WTC11 (cell line): Measurements from ENCODE around the gene ATP13A1. TPM values are rescaled to one million over a fixed set of nuclear protein-coding genes. Genes with fewer than 3 reads are reported as not detected.
A peak's percentile ranks its signal among the peaks of the same experiment; 100 is the strongest.

Source experiments
- ATAC-seq: fragments of 200-7000 bp; cut with Tn5 transposase; 2 replicates; pipeline ENCODE4 v1.10.0; 2021; ENCODE audit warnings: mild to moderate bottlenecking, moderate library complexity
- CTCF ChIA-PET: fragments of 300-600 bp; sonication (Branson Sonifier 250); formaldehyde crosslinking; loops from one replicate; lab custom pipeline; 2021; ENCODE audit warnings: antibody characterized with exemption; lab: Charles Lee
- POLR2A ChIA-PET: fragments of 350-600 bp; sonication (Branson Sonifier 250); formaldehyde crosslinking; loops from one replicate; lab custom pipeline; 2021; ENCODE audit warnings: antibody characterized with exemption; lab: Charles Lee
- DNase-seq: peaks from one replicate; pipeline ENCODE4 v3.0.0; 2021; ENCODE audit warnings: low spot score
- H3K27ac Mint-ChIP-seq: 2 replicates; pipeline ENCODE4 v1.8.0; 2021; ENCODE audit warnings: mixed read lengths
- H3K27me3 Mint-ChIP-seq: 2 replicates; pipeline ENCODE4 v1.8.0; 2021; ENCODE audit warnings: low read depth, mild to moderate bottlenecking, moderate library complexity, mixed read lengths
- H3K36me3 Mint-ChIP-seq: 2 replicates; pipeline ENCODE4 v1.8.0; 2021; ENCODE audit warnings: mixed read lengths
- H3K4me1 Mint-ChIP-seq: 2 replicates; pipeline ENCODE4 v1.8.0; 2022; ENCODE audit warnings: mixed read lengths
- H3K4me3 Mint-ChIP-seq: 2 replicates; pipeline ENCODE4 v1.8.0; 2021; ENCODE audit warnings: mild to moderate bottlenecking, moderate library complexity, mixed read lengths
- H3K9me3 Mint-ChIP-seq: 2 replicates; pipeline ENCODE4 v1.8.0; 2021; ENCODE audit warnings: mixed read lengths
- CREM ChIP-seq: sonication (generic); formaldehyde crosslinking; IDR thresholded peaks from 2 replicates; pipeline ENCODE4 v1.8.1; 2022; ENCODE audit warnings: mild to moderate bottlenecking, missing genetic modification reagents, moderate library complexity
- ETV6 ChIP-seq: sonication (generic); formaldehyde crosslinking; IDR thresholded peaks from 2 replicates; pipeline ENCODE4 v1.8.1; 2022; ENCODE audit warnings: mild to moderate bottlenecking, missing genetic modification reagents
- GABPB1 ChIP-seq: sonication (generic); formaldehyde crosslinking; IDR thresholded peaks from 2 replicates; pipeline ENCODE4 v1.8.1; 2023; ENCODE audit warnings: mild to moderate bottlenecking, missing genetic modification reagents
- GTF2I ChIP-seq: fragments of 250-450 bp; sonication (Bioruptor Pico); conservative IDR thresholded peaks from 2 replicates; pipeline ENCODE4 v1.4.0; 2021; ENCODE audit warnings: mild to moderate bottlenecking
- MYBL2 ChIP-seq: sonication (generic); formaldehyde crosslinking; IDR thresholded peaks from 2 replicates; pipeline ENCODE4 v1.8.1; 2023; ENCODE audit warnings: mild to moderate bottlenecking, moderate library complexity, missing genetic modification reagents
- NFYB ChIP-seq: sonication (generic); formaldehyde crosslinking; conservative IDR thresholded peaks from 2 replicates; pipeline ENCODE4 v1.8.0; 2022; ENCODE audit warnings: low read depth, missing genetic modification reagents
- OVOL2 ChIP-seq: fragments of 250-450 bp; sonication (Bioruptor Pico); IDR thresholded peaks from 2 replicates; pipeline ENCODE4 v1.9.0; 2021; ENCODE audit warnings: mild to moderate bottlenecking, borderline replicate concordance
- PRRX2 ChIP-seq: fragments of 250-450 bp; sonication (Bioruptor Pico); IDR thresholded peaks from 2 replicates; pipeline ENCODE4 v1.8.0; 2021; ENCODE audit warnings: mild to moderate bottlenecking
- RELA ChIP-seq: sonication (generic); formaldehyde crosslinking; IDR thresholded peaks from 2 replicates; pipeline ENCODE4 v1.8.1; 2022; ENCODE audit warnings: missing genetic modification reagents, mild to moderate bottlenecking, borderline replicate concordance
- SP1 ChIP-seq: sonication (generic); formaldehyde crosslinking; conservative IDR thresholded peaks from 2 replicates; pipeline ENCODE4 v1.8.1; 2022; ENCODE audit warnings: missing genetic modification reagents
- TEAD1 ChIP-seq: sonication (generic); formaldehyde crosslinking; IDR thresholded peaks from 2 replicates; pipeline ENCODE4 v1.8.0; 2022; ENCODE audit warnings: mild to moderate bottlenecking, missing genetic modification reagents
- TP53 ChIP-seq: sonication (generic); formaldehyde crosslinking; IDR thresholded peaks from 2 replicates; pipeline ENCODE4 v1.8.1; 2023; ENCODE audit warnings: mild to moderate bottlenecking, missing genetic modification reagents
- ZNF121 ChIP-seq: sonication (generic); formaldehyde crosslinking; IDR thresholded peaks from 2 replicates; pipeline ENCODE4 v1.8.0; 2023; ENCODE audit warnings: missing genetic modification reagents
- ZNF263 ChIP-seq: sonication (generic); formaldehyde crosslinking; IDR thresholded peaks from 2 replicates; pipeline ENCODE4 v1.8.1; 2022; ENCODE audit warnings: low read depth, mild to moderate bottlenecking, moderate library complexity, missing genetic modification reagents
- ZNF317 ChIP-seq: sonication (generic); formaldehyde crosslinking; IDR thresholded peaks from 2 replicates; pipeline ENCODE4 v1.8.1; 2023; ENCODE audit warnings: low read depth, mild to moderate bottlenecking, moderate library complexity, missing genetic modification reagents, borderline replicate concordance
- ZNF423 ChIP-seq: fragments of 250-450 bp; sonication (Bioruptor Pico); IDR thresholded peaks from 2 replicates; pipeline ENCODE4 v2.1.2; 2022; ENCODE audit warnings: mild to moderate bottlenecking, moderate library complexity
- total RNA-seq: library from RNA; stranded (reverse); gene quantifications from 3 replicates; pipeline ENCODE4 v1.2.3, GENCODE V29; 2021
- TF ChIP-seq, protein P1 (sequence below): fragments of 250-450 bp; sonication (Bioruptor Pico); IDR thresholded peaks from 2 replicates; pipeline ENCODE4 v1.9.0; 2021; ENCODE audit warnings: moderate library complexity, mild to moderate bottlenecking, inconsistent platforms, borderline replicate concordance
- TF ChIP-seq, protein P2 (sequence below): sonication (generic); formaldehyde crosslinking; IDR thresholded peaks from 2 replicates; pipeline ENCODE4 v1.8.0; 2022; ENCODE audit warnings: mild to moderate bottlenecking, missing genetic modification reagents
- TF ChIP-seq, protein P3 (sequence below): sonication (generic); formaldehyde crosslinking; IDR thresholded peaks from 2 replicates; pipeline ENCODE4 v1.8.1; 2022; ENCODE audit warnings: mild to moderate bottlenecking, moderate library complexity, missing genetic modification reagents
- TF ChIP-seq, protein P4 (sequence below): sonication (generic); formaldehyde crosslinking; conservative IDR thresholded peaks from 2 replicates; pipeline ENCODE4 v1.8.1; 2023; ENCODE audit warnings: mild to moderate bottlenecking, low read depth, missing genetic modification reagents, moderate library complexity
- TF ChIP-seq, protein P5 (sequence below): sonication (generic); formaldehyde crosslinking; IDR thresholded peaks from 2 replicates; pipeline ENCODE4 v1.8.1; 2022; ENCODE audit warnings: low read depth, mild to moderate bottlenecking, moderate library complexity, missing genetic modification reagents, borderline replicate concordance
- TF ChIP-seq, protein P6 (sequence below): sonication (generic); formaldehyde crosslinking; conservative IDR thresholded peaks from 2 replicates; pipeline ENCODE4 v1.8.1; 2022; ENCODE audit warnings: mild to moderate bottlenecking, missing genetic modification reagents
- TF ChIP-seq, protein P7 (sequence below): sonication (generic); formaldehyde crosslinking; IDR thresholded peaks from 2 replicates; pipeline ENCODE4 v1.8.0; 2022; ENCODE audit warnings: mild to moderate bottlenecking, missing genetic modification reagents

ATP13A1 gene
- total RNA-seq, 1 experiment from 2014 or later: 82.6 TPM

DNA sequence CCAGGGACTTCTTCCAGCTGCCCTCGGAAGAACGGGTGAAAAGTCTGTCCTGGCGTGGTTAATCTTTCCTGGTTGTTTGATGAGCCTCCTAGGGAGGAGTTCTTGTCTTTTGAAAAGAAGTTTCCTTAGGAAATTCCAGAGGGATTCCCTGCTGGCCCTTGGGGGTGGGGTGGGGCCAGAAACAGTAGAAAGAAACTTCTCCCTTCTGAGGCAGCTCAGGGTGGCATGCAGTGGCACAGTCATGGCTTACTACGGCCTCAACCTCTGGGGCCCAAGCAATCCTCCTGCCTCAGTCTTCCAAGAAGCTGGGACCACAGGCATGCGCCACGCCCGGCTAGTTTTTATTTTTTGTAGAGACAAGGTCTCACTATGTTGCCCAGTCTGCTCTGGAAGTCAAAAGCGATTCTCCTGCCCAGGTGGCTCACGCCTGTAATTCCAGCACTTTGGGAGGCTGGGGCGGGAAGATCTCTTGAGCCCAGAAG, 6.6 kb upstream of the ATP13A1 start:
- ChIA-PET CTCF (interaction anchor here (1.3 to 4.0 kb wide), 4 partner anchors 26 to 191 kb away, joined by 3 to 25 read pairs (median 6); partner anchors contain the start of gene GMIP), POLR2A (interaction anchor here (1.1 to 2.8 kb wide), 4 partner anchors 41 to 196 kb away, joined by 3 to 17 read pairs (median 8); partner anchors contain the start of genes ZNF14 and ZNF253)

DNA sequence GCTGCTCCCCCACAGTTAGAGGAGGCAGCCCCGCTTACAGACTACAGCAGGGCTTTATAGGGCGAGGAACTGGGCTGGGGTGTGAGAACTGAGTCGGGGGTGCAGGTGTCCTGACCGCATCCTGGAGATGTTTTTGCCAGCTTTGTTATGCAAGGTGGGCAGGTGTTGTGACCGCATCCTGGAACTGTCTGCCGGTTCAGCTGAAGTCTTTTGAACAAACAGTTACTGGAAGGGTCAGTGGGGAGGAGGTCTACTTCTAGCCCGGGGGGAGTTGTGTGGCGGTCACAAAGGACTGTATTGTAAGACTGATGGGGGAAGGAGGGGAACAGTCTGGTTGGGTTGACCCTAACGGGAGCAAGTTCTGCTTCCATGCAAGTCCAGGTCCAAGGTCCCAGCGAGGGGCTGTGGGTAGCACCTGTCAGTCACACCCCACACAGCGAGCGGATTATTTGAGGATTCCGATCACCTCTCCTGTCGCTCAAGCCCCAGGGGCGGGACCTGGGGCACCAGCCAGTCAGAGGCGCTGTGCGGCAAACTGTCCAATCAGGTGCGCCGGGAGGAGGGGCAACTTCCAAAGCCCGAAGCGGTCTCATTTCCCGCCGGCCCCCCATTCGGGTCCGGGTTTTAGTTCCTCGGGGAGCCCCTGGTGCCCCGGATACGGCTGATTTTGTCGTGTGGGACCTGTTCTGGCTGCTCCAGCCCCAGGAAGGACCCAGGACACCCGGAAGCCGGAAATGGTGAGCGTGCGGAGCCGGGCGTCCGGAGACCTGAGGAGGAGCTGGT, 4.9 kb upstream of the ATP13A1 start, which contains the start of gene ZNF101:
ZNF101 (plus strand) TSS at position 610 of the 783 bp plus-strand sequence; CDS start at position 735, 125 bp downstream.
- Mint-ChIP-seq H3K4me3 (peak within 1 kb of the TSS; percentile 89), H3K36me3 (peaks cover 9% of the 10 kb centered on the region), H3K9me3 (no peaks in the 10 kb centered on the region), H3K27me3 (no peaks in the 10 kb centered on the region; the same call in 1 of the 2 replicates), H3K4me1 (peaks cover 21% of the 10 kb centered on the region), H3K27ac (peak within 1 kb of the TSS; percentile 99)
- ATAC-seq: peak; percentile 78
- DNase-seq: peak; percentile 98
- POLR2A ChIA-PET: interaction anchor here (0.5 to 2.8 kb wide), 7 partner anchors 25 to 987 kb away, joined by 3 to 17 read pairs (median 9); partner anchors contain the start of genes GMIP, ZNF14, ZNF253 and ZNF506
- CTCF ChIA-PET: interaction anchor here (0.6 to 4.0 kb wide), 6 partner anchors 24 to 156 kb away, joined by 3 to 25 read pairs (median 5); partner anchors contain the start of gene GMIP
- TF ChIP-seq, protein P1, sequence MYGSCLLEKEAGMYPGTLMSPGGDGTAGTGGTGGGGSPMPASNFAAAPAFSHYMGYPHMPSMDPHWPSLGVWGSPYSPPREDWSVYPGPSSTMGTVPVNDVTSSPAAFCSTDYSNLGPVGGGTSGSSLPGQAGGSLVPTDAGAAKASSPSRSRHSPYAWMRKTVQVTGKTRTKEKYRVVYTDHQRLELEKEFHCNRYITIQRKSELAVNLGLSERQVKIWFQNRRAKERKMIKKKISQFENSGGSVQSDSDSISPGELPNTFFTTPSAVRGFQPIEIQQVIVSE: no peak
- TF ChIP-seq NFYB (CRISPR knock-in tag) (peak; percentile 93), SP1 (0 out of 2 replicates have a peak, but pooled peaks have one; percentile 11), RELA (CRISPR knock-in tag) (no peak), OVOL2 (CRISPR knock-in tag) (no peak), GABPB1 (CRISPR knock-in tag) (peak; percentile 49; the same call in 1 of the 2 replicates), ETV6 (CRISPR knock-in tag) (0 out of 2 replicates have a peak, but pooled peaks have one; percentile 12), CREM (CRISPR knock-in tag) (0 out of 2 replicates have a peak, but pooled peaks have one; percentile 65), ZNF317 (CRISPR knock-in tag) (peak; percentile 65; the same call in 1 of the 2 replicates), TP53 (CRISPR knock-in tag) (peak; percentile 21; the same call in 1 of the 2 replicates), ZNF263 (CRISPR knock-in tag) (no peak), MYBL2 (CRISPR knock-in tag) (no peak)
- TF ChIP-seq, protein P2, sequence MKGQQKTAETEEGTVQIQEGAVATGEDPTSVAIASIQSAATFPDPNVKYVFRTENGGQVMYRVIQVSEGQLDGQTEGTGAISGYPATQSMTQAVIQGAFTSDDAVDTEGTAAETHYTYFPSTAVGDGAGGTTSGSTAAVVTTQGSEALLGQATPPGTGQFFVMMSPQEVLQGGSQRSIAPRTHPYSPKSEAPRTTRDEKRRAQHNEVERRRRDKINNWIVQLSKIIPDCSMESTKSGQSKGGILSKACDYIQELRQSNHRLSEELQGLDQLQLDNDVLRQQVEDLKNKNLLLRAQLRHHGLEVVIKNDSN (CRISPR knock-in tag): peak; percentile 37; the same call in 1 of the 2 replicates
- TF ChIP-seq, protein P3, sequence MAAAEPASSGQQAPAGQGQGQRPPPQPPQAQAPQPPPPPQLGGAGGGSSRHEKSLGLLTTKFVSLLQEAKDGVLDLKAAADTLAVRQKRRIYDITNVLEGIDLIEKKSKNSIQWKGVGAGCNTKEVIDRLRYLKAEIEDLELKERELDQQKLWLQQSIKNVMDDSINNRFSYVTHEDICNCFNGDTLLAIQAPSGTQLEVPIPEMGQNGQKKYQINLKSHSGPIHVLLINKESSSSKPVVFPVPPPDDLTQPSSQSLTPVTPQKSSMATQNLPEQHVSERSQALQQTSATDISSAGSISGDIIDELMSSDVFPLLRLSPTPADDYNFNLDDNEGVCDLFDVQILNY (CRISPR knock-in tag): peak; percentile 90
- TF ChIP-seq, protein P4, sequence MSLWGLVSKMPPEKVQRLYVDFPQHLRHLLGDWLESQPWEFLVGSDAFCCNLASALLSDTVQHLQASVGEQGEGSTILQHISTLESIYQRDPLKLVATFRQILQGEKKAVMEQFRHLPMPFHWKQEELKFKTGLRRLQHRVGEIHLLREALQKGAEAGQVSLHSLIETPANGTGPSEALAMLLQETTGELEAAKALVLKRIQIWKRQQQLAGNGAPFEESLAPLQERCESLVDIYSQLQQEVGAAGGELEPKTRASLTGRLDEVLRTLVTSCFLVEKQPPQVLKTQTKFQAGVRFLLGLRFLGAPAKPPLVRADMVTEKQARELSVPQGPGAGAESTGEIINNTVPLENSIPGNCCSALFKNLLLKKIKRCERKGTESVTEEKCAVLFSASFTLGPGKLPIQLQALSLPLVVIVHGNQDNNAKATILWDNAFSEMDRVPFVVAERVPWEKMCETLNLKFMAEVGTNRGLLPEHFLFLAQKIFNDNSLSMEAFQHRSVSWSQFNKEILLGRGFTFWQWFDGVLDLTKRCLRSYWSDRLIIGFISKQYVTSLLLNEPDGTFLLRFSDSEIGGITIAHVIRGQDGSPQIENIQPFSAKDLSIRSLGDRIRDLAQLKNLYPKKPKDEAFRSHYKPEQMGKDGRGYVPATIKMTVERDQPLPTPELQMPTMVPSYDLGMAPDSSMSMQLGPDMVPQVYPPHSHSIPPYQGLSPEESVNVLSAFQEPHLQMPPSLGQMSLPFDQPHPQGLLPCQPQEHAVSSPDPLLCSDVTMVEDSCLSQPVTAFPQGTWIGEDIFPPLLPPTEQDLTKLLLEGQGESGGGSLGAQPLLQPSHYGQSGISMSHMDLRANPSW: no peak
- TF ChIP-seq, protein P5, sequence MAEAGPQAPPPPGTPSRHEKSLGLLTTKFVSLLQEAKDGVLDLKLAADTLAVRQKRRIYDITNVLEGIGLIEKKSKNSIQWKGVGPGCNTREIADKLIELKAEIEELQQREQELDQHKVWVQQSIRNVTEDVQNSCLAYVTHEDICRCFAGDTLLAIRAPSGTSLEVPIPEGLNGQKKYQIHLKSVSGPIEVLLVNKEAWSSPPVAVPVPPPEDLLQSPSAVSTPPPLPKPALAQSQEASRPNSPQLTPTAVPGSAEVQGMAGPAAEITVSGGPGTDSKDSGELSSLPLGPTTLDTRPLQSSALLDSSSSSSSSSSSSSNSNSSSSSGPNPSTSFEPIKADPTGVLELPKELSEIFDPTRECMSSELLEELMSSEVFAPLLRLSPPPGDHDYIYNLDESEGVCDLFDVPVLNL (CRISPR knock-in tag): no peak; the same call in 1 of the 2 replicates
- TF ChIP-seq, protein P6, sequence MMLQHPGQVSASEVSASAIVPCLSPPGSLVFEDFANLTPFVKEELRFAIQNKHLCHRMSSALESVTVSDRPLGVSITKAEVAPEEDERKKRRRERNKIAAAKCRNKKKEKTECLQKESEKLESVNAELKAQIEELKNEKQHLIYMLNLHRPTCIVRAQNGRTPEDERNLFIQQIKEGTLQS (CRISPR knock-in tag): no peak
- TF ChIP-seq, protein P7, sequence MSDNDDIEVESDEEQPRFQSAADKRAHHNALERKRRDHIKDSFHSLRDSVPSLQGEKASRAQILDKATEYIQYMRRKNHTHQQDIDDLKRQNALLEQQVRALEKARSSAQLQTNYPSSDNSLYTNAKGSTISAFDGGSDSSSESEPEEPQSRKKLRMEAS (CRISPR knock-in tag): peak; percentile 33; the same call in 1 of the 2 replicates

More for the DNA sequence above, 6.6 kb upstream of the ATP13A1 start:
- H3K4me3 Mint-ChIP-seq: peak overlapping the region; percentile 89
- ATAC-seq: peak; percentile 26
- TF ChIP-seq ZNF121 (peak; percentile 95), PRRX2 (CRISPR knock-in tag) (no peak), TEAD1 (CRISPR knock-in tag) (peak; percentile 51; the same call in 1 of the 2 replicates), GTF2I (peak; percentile 69; the same call in 1 of the 2 replicates), ZNF423 (CRISPR knock-in tag) (peak; percentile 30; the same call in 1 of the 2 replicates)
- TF ChIP-seq, all 79 proteins: peak for 4
- peak; percentile 46 for DNase-seq
- no peaks in the 10 kb centered on the region for H3K9me3 Mint-ChIP-seq
- no peaks in the 10 kb centered on the region; the same call in 1 of the 2 replicates for H3K27me3 Mint-ChIP-seq
- peaks cover 17% of the 10 kb centered on the region for H3K36me3 Mint-ChIP-seq
- peaks cover 21% of the 10 kb centered on the region for H3K4me1 Mint-ChIP-seq
- peak overlapping the region; percentile 76 for H3K27ac Mint-ChIP-seq
